ENCODE results near the gene ASCC1. TPM values are rescaled to one million over a fixed set of nuclear protein-coding genes. Genes with fewer than 3 reads are reported as not detected.

ASCC1 gene
- total and polyA plus RNA-seq, 2 of the 13 experiments (the other 11 are each of a cell fraction or from before 2014, with no cell fraction given) = 21.6 to 30.1 TPM

- TF ChIP-seq RARG (CRISPR knock-in tag; IDR thresholded peaks at IDR 0.05; ENCODE audit: low read depth) (no peak; the same call in 1 of the 2 replicates), ZBTB34 (CRISPR knock-in tag; IDR thresholded peaks at IDR 0.05) (peak; percentile 82; the same call in 1 of the 2 replicates), PHF8 (CRISPR knock-in tag; IDR thresholded peaks at IDR 0.05) (no peak; the same call in 1 of the 2 replicates), FOXP1 (IDR thresholded peaks at IDR 0.05) (no peak), FOXP1 (CRISPR knock-in tag; IDR thresholded peaks at IDR 0.05) (no peak; the same call in 1 of the 2 replicates), ADNP (CRISPR knock-in tag; IDR thresholded peaks at IDR 0.05) (no peak), NR1H2 (CRISPR knock-in tag; IDR thresholded peaks at IDR 0.05; ENCODE audit: borderline replicate concordance, low read depth) (no peak), GLMP (CRISPR knock-in tag; IDR thresholded peaks at IDR 0.05; ENCODE audit: borderline replicate concordance) (no peak), ELF4 (CRISPR knock-in tag; IDR thresholded peaks at IDR 0.05; ENCODE audit: borderline replicate concordance) (no peak), BATF2 (CRISPR knock-in tag; IDR thresholded peaks at IDR 0.05) (no peak), MIER3 (CRISPR knock-in tag; IDR thresholded peaks at IDR 0.05; ENCODE audit: borderline replicate concordance) (peak; percentile 31; the same call in 1 of the 2 replicates), ZNF30 (CRISPR knock-in tag; IDR thresholded peaks at IDR 0.05) (no peak), ZNF296 (CRISPR knock-in tag; conservative IDR thresholded peaks at IDR 0.05) (no peak), ZNF770 (CRISPR knock-in tag; IDR thresholded peaks at IDR 0.05) (peak; percentile 85; the same call in 1 of the 2 replicates), MAZ (IDR thresholded peaks at IDR 0.05; ENCODE audit: borderline replicate concordance, low read depth, low read length) (peak; percentile 64), MAZ (CRISPR knock-in tag; IDR thresholded peaks at IDR 0.05; ENCODE audit: low read depth) (peak; percentile 46), NFE2 (CRISPR knock-in tag; IDR thresholded peaks at IDR 0.05) (no peak), SMAD9 (CRISPR knock-in tag; IDR thresholded peaks at IDR 0.05) (no peak), ZSCAN25 (CRISPR knock-in tag; IDR thresholded peaks at IDR 0.05) (peak; percentile 96), ZNF878 (CRISPR knock-in tag; IDR thresholded peaks at IDR 0.05) (peak; percentile 49; the same call in 1 of the 2 replicates), ZBED4 (CRISPR knock-in tag; IDR thresholded peaks at IDR 0.05; ENCODE audit: borderline replicate concordance) (no peak; the same call in 1 of the 2 replicates)
These were observed 44.3 kb upstream of the ASCC1 start (continued) for GRCh38 chr10:72260239-72260975.

All from HepG2 (cell line).